Left renal cortex interstitium (tissue), 4 donors: ENCODE data around the gene ZBTB46. TPM values are rescaled to one million over a fixed set of nuclear protein-coding genes. Genes with fewer than 3 reads are reported as not detected.

Experiments used
- DNase-seq, 4 donors: peaks; one replicate each; pipeline ENCODE4 v3.0.0-alpha.2; 2013; ENCODE audit warnings: low read depth in 4 of 4, low spot score in 2 of 4, missing footprints in 1 of 4
- polyA plus RNA-seq, 4 donors: library from polyadenylated mRNA; unstranded; fragments of 120-200 nt; gene quantifications; one replicate each; pipeline ENCODE4 v1.2.1, GENCODE V29; 2013; ENCODE audit not compliant: insufficient read length in 4 of 4

Gene ZBTB46
- polyA plus RNA-seq, 4 donors, result 13.9 to 25.7 (median 20.6) TPM

DNA sequence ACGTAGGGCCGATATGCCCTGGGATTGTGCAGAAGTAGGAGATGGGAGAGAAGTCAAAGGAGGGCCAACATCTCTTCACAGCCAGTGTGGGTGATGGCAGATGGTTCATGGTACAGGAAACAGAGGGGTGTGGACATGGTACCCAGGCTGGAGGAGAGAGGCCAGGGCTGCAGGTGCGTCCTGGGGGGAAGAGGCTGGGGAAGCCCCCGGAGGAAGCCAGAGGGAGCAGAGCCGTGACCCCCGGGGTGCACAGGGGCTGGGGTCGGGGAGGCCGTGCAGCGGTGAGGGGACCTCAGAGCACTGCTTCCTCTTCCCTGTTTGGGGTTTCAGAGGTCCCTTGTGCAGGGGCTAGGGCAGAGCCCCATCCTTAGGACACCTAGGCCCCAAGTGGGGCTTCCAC is 11.2 kb upstream of the ZBTB46 start:
- no peak for DNase-seq

DNA sequence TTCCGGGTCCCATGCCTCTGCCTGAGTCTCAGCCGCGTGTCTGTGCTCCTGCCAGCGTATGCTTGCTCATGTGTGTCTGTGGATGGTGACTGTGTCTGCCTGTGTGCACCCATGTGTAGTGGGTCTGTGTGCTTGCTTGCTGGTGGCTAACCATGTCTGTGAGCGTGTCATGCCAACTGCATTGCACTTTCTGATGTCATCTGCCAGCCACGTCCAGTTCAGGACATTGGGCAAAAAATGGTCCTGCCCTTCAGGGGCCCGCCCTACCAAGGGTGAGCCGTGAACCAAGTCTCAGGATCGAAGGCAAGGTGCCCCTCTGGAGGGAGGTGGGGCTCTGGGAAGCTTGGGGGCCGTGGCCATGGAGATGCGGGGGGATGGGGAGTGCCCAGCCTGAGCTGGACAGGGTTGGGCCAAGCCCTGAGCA is 9.4 kb upstream of the ZBTB46 start:
- no peak for DNase-seq

GRCh38 chr20:63839620-63840019 is 8.6 kb upstream of the ZBTB46 start:
- DNase-seq, result no peak

GRCh38 chr20:63837479-63837878 is 6.4 kb upstream of the ZBTB46 start:
- DNase-seq, result no peak

GRCh38 chr20:63836458-63837344 is 5.6 kb upstream of the ZBTB46 start:
- DNase-seq, result no peak

- DNase-seq, result peak in 2 of 4 donors; percentile 78 to 88
These were observed 4.2 kb upstream of the ZBTB46 start for GRCh38 chr20:63835021-63835858.

- DNase-seq, result no peak
These were observed 3.4 kb upstream of the ZBTB46 start for GRCh38 chr20:63834491-63834880.

GRCh38 chr20:63833776-63834490 is 2.9 kb upstream of the ZBTB46 start:
- DNase-seq, result no peak

GRCh38 chr20:63831993-63832686 is 1.1 kb upstream of the ZBTB46 start:
- no peak for DNase-seq

DNA sequence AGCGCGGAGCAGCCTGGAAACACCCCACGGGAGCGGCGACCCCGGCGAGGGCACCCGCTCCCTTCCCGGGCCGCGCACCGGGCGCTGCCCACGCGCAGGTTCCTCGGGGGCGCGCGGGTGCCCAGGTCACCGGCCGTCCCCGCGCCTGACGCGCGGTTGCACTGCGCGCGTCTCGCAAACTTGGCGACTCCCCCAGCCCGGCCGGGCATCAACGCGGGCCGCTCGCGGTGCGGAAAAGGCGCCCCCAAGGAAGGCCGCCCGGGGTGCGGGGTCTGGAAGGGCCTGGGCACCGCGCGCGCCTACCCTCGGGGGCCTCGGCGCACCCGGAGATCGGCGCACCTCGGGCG is 555 bp upstream of the ZBTB46 start:
- DNase-seq, result no peak

DNA sequence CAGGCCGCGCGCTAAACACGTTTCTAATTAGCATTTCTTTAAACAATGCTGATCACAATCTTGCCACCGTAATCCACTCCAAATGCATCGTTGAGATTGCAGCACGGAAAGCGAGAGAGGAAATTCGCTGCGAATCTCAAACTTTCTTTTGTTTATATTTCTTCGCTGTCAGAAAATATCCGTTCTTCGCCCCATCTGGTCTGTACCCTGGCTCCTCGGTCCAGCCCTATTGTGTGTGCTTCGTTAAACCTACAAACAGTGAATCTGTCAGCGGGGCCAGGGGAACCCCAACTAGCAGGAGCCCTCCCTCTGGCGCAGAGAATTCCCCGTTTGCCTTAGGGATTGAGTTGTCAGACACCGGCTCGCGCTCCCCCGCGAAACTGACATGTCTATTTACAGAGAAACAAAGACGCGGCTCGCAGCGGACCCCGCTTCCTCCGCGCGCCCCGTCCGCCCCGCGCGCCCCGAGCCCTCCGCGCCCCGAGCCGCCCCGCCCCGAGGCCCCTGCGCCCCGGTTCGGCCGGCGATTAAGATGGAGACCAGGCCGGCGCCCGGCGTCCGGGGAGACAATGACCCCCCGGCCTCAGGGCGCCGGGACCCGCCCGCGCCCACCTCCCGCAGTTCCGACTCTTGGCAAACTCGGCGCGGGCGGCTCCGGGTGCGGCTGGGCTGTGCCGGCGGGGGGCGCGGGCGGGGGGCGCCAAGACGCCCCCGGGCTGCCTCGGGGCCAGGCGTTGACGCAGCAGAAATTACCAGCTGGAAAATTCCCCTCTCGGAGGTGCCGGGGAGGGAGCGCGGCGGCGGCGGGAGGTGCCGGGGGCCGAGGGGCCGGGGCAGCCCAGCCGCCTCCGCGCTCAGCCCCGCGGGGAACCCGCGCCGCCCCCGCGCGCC is 874 bp downstream of the ZBTB46 start:
- DNase-seq, result no peak

GRCh38 chr20:63829603-63829944 is 1.5 kb downstream of the ZBTB46 start:
- no peak for DNase-seq

- DNase-seq, result no peak
These were observed 2.1 kb downstream of the ZBTB46 start for GRCh38 chr20:63828951-63829350.

GRCh38 chr20:63828545-63828944 is 2.5 kb downstream of the ZBTB46 start:
- no peak for DNase-seq

DNA sequence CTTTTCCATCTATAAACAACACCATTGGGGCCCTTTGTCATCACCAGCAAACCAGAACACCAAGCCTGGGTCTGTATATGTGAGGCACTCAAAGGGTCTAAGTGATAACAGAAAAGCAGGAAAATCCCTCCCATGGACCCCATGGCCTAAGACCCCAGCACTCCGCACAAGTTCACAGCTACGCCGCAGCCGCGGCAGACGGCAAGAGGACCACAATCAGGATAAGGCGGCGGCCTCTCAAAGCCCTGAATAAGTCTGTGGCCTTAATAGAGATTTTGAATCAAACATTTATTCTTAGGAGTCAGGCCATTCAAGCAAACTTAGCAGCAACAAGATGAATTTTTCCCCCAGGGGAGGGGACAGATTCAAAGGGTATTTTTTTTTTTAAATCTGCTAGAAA is 2.9 kb downstream of the ZBTB46 start:
- DNase-seq, result no peak

- no peak for DNase-seq
These were observed 4.3 kb downstream of the ZBTB46 start for GRCh38 chr20:63826753-63827152.

DNA sequence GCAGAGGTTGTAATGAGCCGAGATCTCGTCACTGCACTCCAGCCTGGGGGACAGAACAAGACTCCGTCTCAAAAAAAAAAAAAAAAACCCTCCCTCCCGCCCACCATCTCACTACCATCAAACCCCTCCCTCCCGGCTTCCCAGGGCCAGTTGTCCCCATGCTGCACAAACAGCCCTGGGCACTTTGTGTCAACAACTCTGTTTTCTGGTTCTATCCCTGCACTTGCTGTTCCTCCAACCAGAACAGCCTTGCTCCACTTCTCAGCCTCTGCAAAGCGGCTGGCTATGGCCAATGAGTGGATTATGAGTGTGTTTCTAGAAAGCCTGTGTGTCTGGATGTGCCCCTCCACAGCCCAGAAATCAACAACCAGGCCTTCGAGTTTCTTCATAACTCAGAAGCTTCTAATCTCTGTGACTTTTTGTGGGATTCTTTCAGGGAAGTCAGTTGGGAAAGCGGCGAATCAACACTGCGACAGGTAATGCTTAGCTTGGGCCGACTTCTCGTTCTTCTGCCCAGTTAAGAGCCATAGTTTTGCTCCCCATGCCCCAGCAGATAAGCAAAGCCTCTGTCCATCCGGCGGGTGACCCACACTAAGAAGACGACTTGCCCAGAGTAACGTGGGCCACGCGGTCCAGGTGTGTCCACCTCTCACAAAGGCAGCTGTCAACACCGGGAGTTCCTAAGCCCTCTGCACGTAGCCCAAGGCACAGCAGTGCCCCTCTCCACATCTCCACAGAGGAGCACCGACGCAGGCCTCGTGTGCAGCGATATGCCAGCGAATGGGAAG is 5.5 kb downstream of the ZBTB46 start:
- DNase-seq, result no peak

GRCh38 chr20:63823691-63824311 is 7.3 kb downstream of the ZBTB46 start:
- DNase-seq, result no peak
